ENCODE results near the gene ZNF175. TPM values are rescaled to one million over a fixed set of nuclear protein-coding genes. Genes with fewer than 3 reads are reported as not detected.

ZNF175 gene
- total and polyA plus RNA-seq, 2 experiments from 2014 or later = 2.3 to 6.3 TPM

DNA sequence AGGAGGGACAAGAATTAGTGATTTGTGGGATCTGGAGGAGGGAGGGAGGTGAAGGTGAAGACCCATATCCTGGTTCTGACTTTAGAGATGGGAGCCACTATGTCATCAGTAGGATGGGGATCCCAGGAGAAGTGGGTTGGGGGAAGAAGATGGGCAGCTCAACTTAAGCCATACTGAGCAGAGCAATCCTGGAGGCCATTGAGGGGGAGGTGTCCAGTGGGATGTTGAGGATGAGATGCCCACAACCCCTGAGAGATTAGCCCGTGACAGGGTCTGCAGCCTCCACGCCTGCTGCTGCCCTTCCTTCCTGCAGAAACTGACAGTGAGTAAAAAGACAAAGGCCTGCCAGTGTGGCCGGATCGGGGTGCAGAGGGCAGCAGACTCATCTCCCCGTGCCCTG, 28.4 kb upstream of the ZNF175 start (continued):
- TF ChIP-seq, protein P1, sequence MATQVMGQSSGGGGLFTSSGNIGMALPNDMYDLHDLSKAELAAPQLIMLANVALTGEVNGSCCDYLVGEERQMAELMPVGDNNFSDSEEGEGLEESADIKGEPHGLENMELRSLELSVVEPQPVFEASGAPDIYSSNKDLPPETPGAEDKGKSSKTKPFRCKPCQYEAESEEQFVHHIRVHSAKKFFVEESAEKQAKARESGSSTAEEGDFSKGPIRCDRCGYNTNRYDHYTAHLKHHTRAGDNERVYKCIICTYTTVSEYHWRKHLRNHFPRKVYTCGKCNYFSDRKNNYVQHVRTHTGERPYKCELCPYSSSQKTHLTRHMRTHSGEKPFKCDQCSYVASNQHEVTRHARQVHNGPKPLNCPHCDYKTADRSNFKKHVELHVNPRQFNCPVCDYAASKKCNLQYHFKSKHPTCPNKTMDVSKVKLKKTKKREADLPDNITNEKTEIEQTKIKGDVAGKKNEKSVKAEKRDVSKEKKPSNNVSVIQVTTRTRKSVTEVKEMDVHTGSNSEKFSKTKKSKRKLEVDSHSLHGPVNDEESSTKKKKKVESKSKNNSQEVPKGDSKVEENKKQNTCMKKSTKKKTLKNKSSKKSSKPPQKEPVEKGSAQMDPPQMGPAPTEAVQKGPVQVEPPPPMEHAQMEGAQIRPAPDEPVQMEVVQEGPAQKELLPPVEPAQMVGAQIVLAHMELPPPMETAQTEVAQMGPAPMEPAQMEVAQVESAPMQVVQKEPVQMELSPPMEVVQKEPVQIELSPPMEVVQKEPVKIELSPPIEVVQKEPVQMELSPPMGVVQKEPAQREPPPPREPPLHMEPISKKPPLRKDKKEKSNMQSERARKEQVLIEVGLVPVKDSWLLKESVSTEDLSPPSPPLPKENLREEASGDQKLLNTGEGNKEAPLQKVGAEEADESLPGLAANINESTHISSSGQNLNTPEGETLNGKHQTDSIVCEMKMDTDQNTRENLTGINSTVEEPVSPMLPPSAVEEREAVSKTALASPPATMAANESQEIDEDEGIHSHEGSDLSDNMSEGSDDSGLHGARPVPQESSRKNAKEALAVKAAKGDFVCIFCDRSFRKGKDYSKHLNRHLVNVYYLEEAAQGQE (IDR thresholded peaks at IDR 0.05; ENCODE audit: unreplicated experiment) = no peak
- TF ChIP-seq, protein P2, sequence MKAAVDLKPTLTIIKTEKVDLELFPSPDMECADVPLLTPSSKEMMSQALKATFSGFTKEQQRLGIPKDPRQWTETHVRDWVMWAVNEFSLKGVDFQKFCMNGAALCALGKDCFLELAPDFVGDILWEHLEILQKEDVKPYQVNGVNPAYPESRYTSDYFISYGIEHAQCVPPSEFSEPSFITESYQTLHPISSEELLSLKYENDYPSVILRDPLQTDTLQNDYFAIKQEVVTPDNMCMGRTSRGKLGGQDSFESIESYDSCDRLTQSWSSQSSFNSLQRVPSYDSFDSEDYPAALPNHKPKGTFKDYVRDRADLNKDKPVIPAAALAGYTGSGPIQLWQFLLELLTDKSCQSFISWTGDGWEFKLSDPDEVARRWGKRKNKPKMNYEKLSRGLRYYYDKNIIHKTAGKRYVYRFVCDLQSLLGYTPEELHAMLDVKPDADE (IDR thresholded peaks at IDR 0.05) = no peak
- TF ChIP-seq, protein P3, sequence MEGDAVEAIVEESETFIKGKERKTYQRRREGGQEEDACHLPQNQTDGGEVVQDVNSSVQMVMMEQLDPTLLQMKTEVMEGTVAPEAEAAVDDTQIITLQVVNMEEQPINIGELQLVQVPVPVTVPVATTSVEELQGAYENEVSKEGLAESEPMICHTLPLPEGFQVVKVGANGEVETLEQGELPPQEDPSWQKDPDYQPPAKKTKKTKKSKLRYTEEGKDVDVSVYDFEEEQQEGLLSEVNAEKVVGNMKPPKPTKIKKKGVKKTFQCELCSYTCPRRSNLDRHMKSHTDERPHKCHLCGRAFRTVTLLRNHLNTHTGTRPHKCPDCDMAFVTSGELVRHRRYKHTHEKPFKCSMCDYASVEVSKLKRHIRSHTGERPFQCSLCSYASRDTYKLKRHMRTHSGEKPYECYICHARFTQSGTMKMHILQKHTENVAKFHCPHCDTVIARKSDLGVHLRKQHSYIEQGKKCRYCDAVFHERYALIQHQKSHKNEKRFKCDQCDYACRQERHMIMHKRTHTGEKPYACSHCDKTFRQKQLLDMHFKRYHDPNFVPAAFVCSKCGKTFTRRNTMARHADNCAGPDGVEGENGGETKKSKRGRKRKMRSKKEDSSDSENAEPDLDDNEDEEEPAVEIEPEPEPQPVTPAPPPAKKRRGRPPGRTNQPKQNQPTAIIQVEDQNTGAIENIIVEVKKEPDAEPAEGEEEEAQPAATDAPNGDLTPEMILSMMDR (conservative IDR thresholded peaks at IDR 0.05; ENCODE audit: low read depth in 2 of 2) = no peak
- TF ChIP-seq EZH2phosphoT487 (IDR thresholded peaks at IDR 0.05; ENCODE audit: unreplicated experiment) (no peak), CREB1 (CRISPR knock-in tag; IDR thresholded peaks at IDR 0.05; ENCODE audit: low read depth) (no peak), EZH2 (IDR thresholded peaks at IDR 0.05; ENCODE audit: low read depth, unreplicated experiment) (no peak), JUNB (IDR thresholded peaks at IDR 0.05; ENCODE audit: unreplicated experiment) (no peak)

DNA sequence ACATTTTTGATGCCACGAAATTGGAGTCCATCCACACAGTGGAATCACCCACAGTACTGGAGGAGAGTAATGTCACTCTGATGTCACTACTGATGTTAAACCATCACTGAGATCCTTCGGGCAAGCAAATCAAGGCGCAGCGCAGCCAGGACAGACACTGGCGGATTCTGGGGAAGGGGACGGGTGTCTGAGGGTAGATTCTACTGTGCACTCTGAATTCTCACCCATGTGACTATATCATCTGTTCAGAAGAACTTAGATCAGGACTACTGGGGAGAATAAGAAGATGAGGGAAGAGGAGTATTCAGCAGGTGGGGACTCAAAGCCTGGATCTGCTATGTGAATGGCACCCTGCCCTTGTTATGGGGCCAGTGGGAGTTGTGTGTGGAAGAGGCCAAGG, 27.0 kb upstream of the ZNF175 start:
- Mint-ChIP-seq H3K27me3 (ENCODE audit: insufficient read depth, low read depth, poor library complexity) (peaks cover 19% of the 10 kb centered on the region), H3K27ac (no peak overlapping the region)
- H3K27me3 ChIP-seq (ENCODE audit: insufficient read depth) = no peaks in the 10 kb centered on the region
- TF ChIP-seq ZNF331 (CRISPR knock-in tag; IDR thresholded peaks at IDR 0.05; ENCODE audit: low read depth) (no peak), JUNB (IDR thresholded peaks at IDR 0.05; ENCODE audit: unreplicated experiment) (no peak), NANOG (IDR thresholded peaks at IDR 0.05; ENCODE audit: borderline replicate concordance) (no peak), EZH2 (IDR thresholded peaks at IDR 0.05; ENCODE audit: low read depth, unreplicated experiment) (no peak), CREB1 (CRISPR knock-in tag; IDR thresholded peaks at IDR 0.05; ENCODE audit: low read depth) (no peak), POLR2AphosphoS5 (IDR thresholded peaks at IDR 0.05; ENCODE audit: low read depth) (no peak), STAT1 (IDR thresholded peaks at IDR 0.05; ENCODE audit: unreplicated experiment) (no peak)
- TF ChIP-seq, protein P2 (IDR thresholded peaks at IDR 0.05) = no peak
- TF ChIP-seq, protein P1 (IDR thresholded peaks at IDR 0.05; ENCODE audit: unreplicated experiment) = no peak

More for the DNA sequence above, 27.0 kb upstream of the ZNF175 start:
- H4K20me1 ChIP-seq (replicated peaks; ENCODE audit: insufficient read depth) = no peaks in the 10 kb centered on the region
- no peaks in the 10 kb centered on the region for H3K4me1 ChIP-seq (ENCODE audit: insufficient read depth)
- H3K9me2 ChIP-seq (ENCODE audit: insufficient read depth) = no peaks in the 10 kb centered on the region
- no peaks in the 10 kb centered on the region for H3F3A ChIP-seq (replicated peaks; ENCODE audit: low read depth)
- no peak overlapping the region for H2AFZ ChIP-seq
- H3K79me2 ChIP-seq (replicated peaks; ENCODE audit: insufficient read depth) = no peaks in the 10 kb centered on the region
- no peak overlapping the region for H3K4me3 Mint-ChIP-seq
- H3K4me2 ChIP-seq = no peak overlapping the region
- no peaks in the 10 kb centered on the region for H3K36me3 ChIP-seq (ENCODE audit: insufficient read depth)
- no peak overlapping the region for H3K27ac ChIP-seq (ENCODE audit: low read depth)
- peaks cover 87% of the 10 kb centered on the region for H3K9me3 Mint-ChIP-seq
- H3K4me1 Mint-ChIP-seq = no peaks in the 10 kb centered on the region
- H3K36me3 Mint-ChIP-seq (ENCODE audit: low read depth) = peaks cover 25% of the 10 kb centered on the region
- DNase-seq (ENCODE audit: low spot score) = no peak
- no peak for ATAC-seq
- no peak overlapping the region for H3K4me3 ChIP-seq
